NCI-H1105 (cell line): ENCODE measurements around the gene CCDC6.
"Not testable (repeated sequence)": the region's sequence is repeated elsewhere in the genome, so short reads cannot be mapped to it uniquely, and the experiment has no call there.

Experiments
- DNase-seq: peaks from one replicate; lab custom pipeline; 2025; lab: John Stamatoyannopoulos, UW

The CCDC6 gene

GRCh38 chr10:59906417-59907202, at the start of gene CCDC6:
Gene CCDC6, minus strand, starts transcription at chr10:59906556. Its CDS starts 132 bp downstream, at chr10:59906424.
- DNase-seq, result peak; percentile 81

- DNase-seq, result no peak
Measured at GRCh38 chr10:59954296-59954695, 47.9 kb upstream of the CCDC6 start.

DNA sequence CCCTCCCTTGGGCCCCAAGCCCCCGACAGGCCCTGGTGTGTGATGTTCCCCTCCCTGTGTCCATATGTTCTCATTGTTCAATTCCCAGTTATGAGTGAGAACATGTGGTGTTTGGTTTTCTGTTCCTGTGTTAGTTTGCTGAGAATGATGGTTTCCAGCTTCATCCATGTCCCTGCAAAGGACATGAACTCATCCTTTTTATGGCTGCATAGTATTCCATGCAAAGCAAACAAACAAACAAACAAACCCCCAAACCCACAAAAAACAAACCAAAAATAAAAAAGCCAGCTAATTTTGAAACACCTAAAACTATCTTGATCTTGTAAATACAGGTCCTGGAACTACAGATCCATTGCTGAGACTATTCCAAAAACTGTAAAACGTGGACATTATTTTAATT, 47.4 kb upstream of the CCDC6 start:
- not testable (repeated sequence) for DNase-seq

GRCh38 chr10:59950105-59950504, 43.7 kb upstream of the CCDC6 start:
- no peak for DNase-seq

DNA sequence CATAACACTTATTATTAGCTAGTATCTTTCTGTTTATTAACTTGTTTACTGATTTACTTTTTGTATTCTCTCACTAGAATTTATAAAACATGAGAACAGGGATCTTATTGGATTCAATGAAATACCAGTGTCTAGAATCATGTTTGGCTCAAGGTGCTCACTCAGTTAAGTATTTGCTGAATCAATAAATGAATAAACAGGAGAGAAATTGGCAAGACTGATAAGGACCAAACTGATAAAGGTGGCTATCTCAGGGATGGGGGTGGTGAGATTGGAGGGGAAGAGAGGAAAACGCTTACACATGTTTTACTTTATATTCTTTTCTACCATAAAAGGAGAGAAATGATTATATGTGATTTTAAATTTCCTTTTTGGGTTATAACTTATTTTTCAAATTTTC, 43.3 kb upstream of the CCDC6 start:
- no peak for DNase-seq

DNA sequence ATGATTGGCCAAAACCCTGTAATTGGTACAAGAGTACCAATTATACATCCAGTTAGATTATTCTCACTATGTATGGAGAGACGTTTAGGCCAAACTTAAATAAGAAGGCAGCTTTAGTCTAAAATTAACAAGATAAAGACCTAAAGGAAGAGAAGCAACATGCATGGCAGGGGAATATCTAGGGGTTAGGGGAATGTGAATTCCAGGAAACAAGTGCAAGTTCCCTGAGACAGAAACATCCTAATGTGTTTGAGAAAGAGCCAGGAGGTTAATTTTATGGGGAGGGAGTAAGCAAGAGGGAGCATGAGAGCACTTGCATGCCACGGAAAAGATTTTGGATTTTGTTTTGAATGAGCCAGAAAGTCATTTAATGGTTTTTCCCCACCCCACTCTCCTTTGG, 39.6 kb upstream of the CCDC6 start:
- DNase-seq, result no peak

- no peak for DNase-seq
Measured at GRCh38 chr10:59945590-59945989, 39.2 kb upstream of the CCDC6 start.

- no peak for DNase-seq
Measured at GRCh38 chr10:59944339-59944935, 38.1 kb upstream of the CCDC6 start.

GRCh38 chr10:59942556-59942955, 36.2 kb upstream of the CCDC6 start:
- DNase-seq, result no peak

- no peak for DNase-seq
Measured at GRCh38 chr10:59937720-59938119, 31.4 kb upstream of the CCDC6 start.

- DNase-seq, result no peak
Measured at GRCh38 chr10:59934701-59935100, 28.3 kb upstream of the CCDC6 start.

DNA sequence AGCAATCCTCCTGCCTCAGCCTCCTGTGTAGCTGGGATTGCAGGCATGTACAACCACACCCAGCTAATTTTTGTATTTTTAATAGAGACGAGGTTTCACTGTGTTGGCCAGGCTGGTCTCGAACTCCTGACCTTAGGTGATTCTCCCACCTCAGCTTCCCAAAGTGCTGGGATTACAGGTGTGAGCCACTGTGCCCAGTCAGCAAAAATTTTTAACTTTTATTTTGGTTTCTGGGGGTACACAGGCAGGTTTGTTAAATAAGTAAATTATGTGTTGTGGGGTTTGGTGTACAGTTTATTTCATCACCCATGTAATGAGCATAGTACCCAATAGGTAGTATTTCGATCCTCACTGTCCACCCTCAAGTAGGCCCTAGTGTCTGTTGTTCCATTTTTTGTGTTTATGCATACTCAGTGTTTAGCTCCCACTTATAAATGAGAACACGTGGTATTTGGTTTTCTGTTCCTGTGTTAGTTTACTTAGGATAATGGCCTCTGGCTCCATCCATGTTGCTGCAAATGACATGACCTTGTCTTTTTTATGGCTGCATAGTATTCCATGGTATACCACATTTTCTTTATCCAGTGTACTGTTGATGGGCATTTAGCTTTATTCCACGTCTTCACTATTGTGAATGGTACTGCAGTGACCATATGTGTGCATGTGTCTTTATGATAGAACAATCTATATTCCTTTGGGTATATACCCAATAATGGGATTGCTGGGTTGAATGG, 24.6 kb upstream of the CCDC6 start:
- not testable (repeated sequence) for DNase-seq

DNA sequence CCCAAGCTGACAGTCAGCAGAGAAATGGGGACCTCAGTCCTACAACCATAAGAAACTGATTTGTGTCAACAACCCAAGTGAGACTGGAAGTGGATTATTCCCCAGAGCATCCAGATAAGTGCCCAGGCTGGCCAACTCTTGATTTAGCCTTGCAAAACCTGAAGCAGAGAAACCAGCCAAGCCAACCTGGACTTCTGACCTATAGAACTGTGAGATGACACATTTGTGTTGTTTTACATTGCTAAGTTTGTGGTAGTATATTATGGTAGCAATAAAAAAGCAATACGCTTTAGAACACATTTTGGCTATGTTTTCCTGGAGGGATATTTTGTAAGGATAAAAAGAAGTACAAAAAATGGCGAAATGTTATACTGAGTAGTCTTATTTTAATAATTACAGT, 19.7 kb upstream of the CCDC6 start:
- DNase-seq, result no peak

- no peak for DNase-seq
Measured at GRCh38 chr10:59922907-59923306, 16.6 kb upstream of the CCDC6 start.

- no peak for DNase-seq
Measured at GRCh38 chr10:59917922-59918321, 11.6 kb upstream of the CCDC6 start.

DNA sequence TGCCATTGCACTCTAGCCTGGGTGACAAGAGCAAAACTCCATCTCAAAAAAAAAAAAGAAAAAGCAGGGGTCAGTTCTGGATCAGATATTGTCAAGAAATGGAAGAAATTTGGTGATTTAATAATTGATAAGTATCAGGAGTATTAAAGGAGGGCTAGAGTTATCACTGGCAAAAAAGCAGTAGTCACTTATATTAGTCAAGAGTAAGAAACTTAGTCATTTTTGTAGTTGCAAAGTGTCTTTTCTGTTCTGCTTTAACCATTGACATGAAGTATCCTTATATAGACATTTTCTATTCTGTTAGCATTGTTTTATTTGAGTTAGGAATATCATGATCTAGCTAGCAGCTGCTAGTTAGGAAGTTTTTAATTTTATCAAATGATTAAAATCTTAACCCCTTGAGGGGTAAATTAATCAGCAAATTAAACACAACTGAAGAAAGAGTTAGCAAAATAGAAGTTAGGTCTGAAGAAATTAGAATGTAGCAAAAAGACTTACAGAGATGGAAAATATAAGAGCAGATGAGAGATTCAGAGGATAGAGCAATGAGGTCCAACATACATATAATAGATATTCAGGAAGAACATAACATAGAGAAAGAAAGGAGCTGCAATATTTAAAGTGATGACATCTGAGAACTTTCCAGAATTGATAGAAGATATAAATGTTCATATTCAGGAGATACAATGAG, 7.3 kb upstream of the CCDC6 start:
- DNase-seq, result no peak

DNA sequence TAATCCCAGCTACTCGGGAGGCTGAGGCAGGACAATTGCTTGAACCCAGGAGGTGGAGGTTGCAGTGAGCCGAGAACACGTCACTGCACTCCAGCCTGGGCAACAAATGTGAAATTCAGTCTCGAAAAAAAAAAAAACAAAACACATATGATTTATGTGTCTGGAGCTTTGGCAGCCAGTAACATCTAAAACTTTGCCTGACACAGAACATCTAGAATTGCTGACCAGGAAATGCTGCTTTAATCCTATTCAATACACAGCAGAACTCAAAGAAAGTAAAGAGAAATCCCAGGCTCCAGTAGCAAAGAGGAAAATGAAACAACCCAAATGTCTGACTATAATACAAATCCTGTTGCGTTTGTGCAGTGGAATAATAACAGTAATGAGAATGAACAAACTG, 4.5 kb upstream of the CCDC6 start:
- DNase-seq, result no peak

- no peak for DNase-seq
Measured at GRCh38 chr10:59909815-59910214, 3.5 kb upstream of the CCDC6 start.

- no peak for DNase-seq
Measured at GRCh38 chr10:59908808-59909143, 2.4 kb upstream of the CCDC6 start.

DNA sequence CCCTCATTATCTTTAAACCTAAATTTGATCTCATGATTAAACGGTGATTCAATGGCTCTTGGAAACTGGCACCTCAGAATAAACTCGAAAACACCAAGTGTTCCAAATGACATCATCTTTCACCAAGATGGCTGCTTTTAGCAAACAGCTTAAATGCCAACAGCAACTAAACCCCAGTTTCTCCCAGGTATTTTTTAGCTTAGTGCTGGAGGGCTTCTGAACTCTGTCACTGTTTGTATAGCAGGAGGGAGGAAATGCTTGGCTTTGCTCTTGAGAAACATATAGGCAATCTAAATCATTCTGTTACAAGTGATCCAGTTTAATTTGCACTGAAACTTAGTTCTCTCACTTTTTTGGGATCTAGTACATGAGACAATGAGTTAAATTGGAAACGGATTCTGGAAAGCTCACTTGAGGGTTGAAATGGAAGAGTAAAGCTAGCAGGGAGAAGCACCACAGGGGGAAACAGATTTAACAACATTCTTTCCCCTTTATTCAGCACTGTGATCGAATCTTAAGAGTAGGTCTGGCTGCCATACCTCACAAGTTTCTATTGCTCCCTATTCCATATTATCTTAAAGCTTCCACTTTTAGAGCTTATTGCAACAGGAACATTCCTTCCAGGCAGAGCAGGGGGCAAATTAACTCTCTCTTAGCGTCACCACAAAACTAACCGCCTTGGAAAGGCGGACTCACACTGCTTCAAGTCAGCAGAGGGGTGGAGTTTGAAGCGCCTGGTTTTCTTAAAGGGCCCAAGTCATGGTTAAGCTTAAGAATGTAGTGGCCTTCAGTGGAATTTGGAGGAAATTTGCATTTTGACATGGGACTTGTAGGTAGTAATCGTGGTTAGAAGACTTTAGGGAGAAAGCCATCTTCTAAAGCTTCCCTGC, 1.8 kb upstream of the CCDC6 start:
- no peak for DNase-seq

DNA sequence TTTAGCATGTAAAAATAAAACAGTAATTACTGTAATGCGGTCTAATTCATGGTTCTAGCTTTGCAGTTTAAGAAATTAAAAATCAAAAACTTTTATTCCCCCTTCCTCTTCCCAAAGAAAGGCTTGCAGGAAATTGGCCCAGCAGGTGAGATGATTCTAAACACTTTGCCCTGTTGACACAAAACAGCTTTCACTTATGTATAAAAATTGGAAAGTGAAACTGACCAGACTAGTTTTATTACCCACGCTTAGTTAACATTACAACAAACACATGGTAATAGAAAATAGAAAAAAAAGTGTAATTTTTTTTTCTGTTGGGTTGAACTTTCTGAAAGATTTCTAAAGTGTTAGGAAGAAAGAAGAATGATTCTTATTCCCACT, 1.2 kb upstream of the CCDC6 start:
- DNase-seq, result no peak
